HG03108 (cell line): ENCODE results near the gene CFAP100.

ENCODE experiments used
- ATAC-seq: cut with Tn5 transposase; IDR thresholded peaks from one replicate; pipeline ENCODE4 v1.9.1; 2021; ENCODE audit warnings: moderate library complexity; ENCODE audit not compliant: unreplicated experiment

CFAP100 gene

GRCh38 chr3:126394179-126394976 lies at the start of gene CFAP100:
Gene CFAP100 (plus strand): TSS chr3:126394909. CDS start chr3:126396001, 1,092 bp downstream.
- ATAC-seq: no peak

GRCh38 chr3:126345231-126345630 lies 49.5 kb upstream of the CFAP100 start:
- ATAC-seq: no peak

- ATAC-seq: no peak
Measured at GRCh38 chr3:126345641-126346460, 48.9 kb upstream of the CFAP100 start.

GRCh38 chr3:126346466-126346865 lies 48.2 kb upstream of the CFAP100 start:
- no peak for ATAC-seq

GRCh38 chr3:126347543-126348161 lies 47.1 kb upstream of the CFAP100 start:
- no peak for ATAC-seq

GRCh38 chr3:126348308-126348920 lies 46.3 kb upstream of the CFAP100 start:
- no peak for ATAC-seq

GRCh38 chr3:126349071-126349470 lies 45.6 kb upstream of the CFAP100 start:
- ATAC-seq: no peak

GRCh38 chr3:126349611-126350501 lies 44.9 kb upstream of the CFAP100 start:
- no peak for ATAC-seq

- no peak for ATAC-seq
Measured at GRCh38 chr3:126350502-126351085, 44.1 kb upstream of the CFAP100 start.

GRCh38 chr3:126351086-126351770 lies 43.5 kb upstream of the CFAP100 start:
- ATAC-seq: no peak

- no peak for ATAC-seq
Measured at GRCh38 chr3:126351771-126352475, 42.8 kb upstream of the CFAP100 start.

- no peak for ATAC-seq
Measured at GRCh38 chr3:126352476-126353454, 41.9 kb upstream of the CFAP100 start.

GRCh38 chr3:126353694-126354321 lies 40.9 kb upstream of the CFAP100 start:
- no peak for ATAC-seq

- no peak for ATAC-seq
Measured at GRCh38 chr3:126354776-126355175, 39.9 kb upstream of the CFAP100 start.

- ATAC-seq: no peak
Measured at GRCh38 chr3:126355251-126355650, 39.5 kb upstream of the CFAP100 start.

- ATAC-seq: no peak
Measured at GRCh38 chr3:126355777-126356372, 38.8 kb upstream of the CFAP100 start.
